Mucosa of descending colon (tissue), 3 donors: ENCODE measurements around the gene SOCS7. TPM values are rescaled to one million over a fixed set of nuclear protein-coding genes. Genes with fewer than 3 reads are reported as not detected.

Experiments
- ATAC-seq: fragments of 200-7000 bp; cut with Tn5 transposase; one replicate; pipeline ENCODE4 v1.9.1; 2020; ENCODE audit warnings: mild to moderate bottlenecking, moderate library complexity
- DNase-seq, 3 donors: peaks; one replicate each; pipeline ENCODE4 v3.0.0-alpha.2; 2020
- H3K36me3 ChIP-seq: fragments of 200-600 bp; one replicate; pipeline ENCODE4 v1.8.0; 2021; ENCODE audit warnings: low read depth, mild to moderate bottlenecking
- H3K4me1 ChIP-seq: fragments of 200-600 bp; one replicate; pipeline ENCODE4 v1.8.0; 2021; ENCODE audit warnings: low read depth, mild to moderate bottlenecking
- H3K4me3 ChIP-seq: fragments of 200-600 bp; one replicate; pipeline ENCODE4 v1.8.0; 2021; ENCODE audit warnings: mild to moderate bottlenecking
- H3K9me3 ChIP-seq: fragments of 200-600 bp; one replicate; pipeline ENCODE4 v1.8.0; 2021; ENCODE audit warnings: mild to moderate bottlenecking
- intact Hi-C, 2 donors: fragments of 100-400 bp; cut with DNase I in 1 of 2; cut with micrococcal nuclease in 1 of 2; formaldehyde crosslinking; loops; one replicate each; pipeline versions ENCODE4 v1.11.0 to v1.11.1; 2022; cut with DNase I, micrococcal nuclease
- total RNA-seq, 3 donors: library from RNA; stranded (reverse); fragmentation: NEBNext Ultra II Directional in 2 of 3; extraction: Animal tissue kit (Norgen Biotek cat#: 25700) in 2 of 3; gene quantifications; one replicate each; pipeline versions ENCODE4 v1.2.1 to v1.2.4, GENCODE V29; 2021 to 2023
- TF ChIP-seq, protein P1 (sequence below): fragments of 200-600 bp; IDR thresholded peaks from one replicate; pipeline ENCODE4 v1.8.0; 2022; ENCODE audit warnings: antibody characterized with exemption, mild to moderate bottlenecking
- donor health status: DM: no; HTN: no; CAD: no; lungs with moderate emphysema.
- donor health status: DM: no; HTN: no; CAD: no.
- donor health status: DM: no; HTN: yes; CAD: no.

Gene SOCS7
- total RNA-seq, 3 donors from 2014 or later, result 11.4 to 26.2 (median 16.1) TPM

DNA sequence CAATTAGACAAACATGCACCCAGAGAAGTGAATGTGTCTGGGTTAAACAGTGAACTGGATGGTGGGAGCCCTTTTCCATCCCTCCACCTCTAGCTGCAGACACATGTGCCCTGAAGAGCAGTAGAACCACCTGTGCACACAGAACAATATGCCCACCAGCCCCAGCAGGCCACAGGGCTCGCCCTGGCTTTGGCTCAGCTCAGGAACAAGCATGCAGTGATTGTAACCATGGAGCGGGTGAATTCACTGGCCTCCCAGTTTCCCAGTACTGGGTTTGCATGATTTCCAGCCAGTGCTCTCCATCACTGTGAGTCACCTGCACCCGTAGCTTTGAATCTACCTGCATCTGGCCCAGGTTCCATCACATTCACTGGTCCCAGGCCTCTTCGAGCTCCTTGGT, 13.1 kb upstream of the SOCS7 start:
- Histone ChIP-seq H3K9me3 (no peaks in the 10 kb centered on the region), H3K4me1 (no peaks in the 10 kb centered on the region), H3K4me3 (no peak overlapping the region), H3K36me3 (no peaks in the 10 kb centered on the region)
- intact Hi-C loops, result no loop called here
- ATAC-seq (no peak), DNase-seq (no peak)
- TF ChIP-seq, protein P1, sequence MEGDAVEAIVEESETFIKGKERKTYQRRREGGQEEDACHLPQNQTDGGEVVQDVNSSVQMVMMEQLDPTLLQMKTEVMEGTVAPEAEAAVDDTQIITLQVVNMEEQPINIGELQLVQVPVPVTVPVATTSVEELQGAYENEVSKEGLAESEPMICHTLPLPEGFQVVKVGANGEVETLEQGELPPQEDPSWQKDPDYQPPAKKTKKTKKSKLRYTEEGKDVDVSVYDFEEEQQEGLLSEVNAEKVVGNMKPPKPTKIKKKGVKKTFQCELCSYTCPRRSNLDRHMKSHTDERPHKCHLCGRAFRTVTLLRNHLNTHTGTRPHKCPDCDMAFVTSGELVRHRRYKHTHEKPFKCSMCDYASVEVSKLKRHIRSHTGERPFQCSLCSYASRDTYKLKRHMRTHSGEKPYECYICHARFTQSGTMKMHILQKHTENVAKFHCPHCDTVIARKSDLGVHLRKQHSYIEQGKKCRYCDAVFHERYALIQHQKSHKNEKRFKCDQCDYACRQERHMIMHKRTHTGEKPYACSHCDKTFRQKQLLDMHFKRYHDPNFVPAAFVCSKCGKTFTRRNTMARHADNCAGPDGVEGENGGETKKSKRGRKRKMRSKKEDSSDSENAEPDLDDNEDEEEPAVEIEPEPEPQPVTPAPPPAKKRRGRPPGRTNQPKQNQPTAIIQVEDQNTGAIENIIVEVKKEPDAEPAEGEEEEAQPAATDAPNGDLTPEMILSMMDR, result no peak

DNA sequence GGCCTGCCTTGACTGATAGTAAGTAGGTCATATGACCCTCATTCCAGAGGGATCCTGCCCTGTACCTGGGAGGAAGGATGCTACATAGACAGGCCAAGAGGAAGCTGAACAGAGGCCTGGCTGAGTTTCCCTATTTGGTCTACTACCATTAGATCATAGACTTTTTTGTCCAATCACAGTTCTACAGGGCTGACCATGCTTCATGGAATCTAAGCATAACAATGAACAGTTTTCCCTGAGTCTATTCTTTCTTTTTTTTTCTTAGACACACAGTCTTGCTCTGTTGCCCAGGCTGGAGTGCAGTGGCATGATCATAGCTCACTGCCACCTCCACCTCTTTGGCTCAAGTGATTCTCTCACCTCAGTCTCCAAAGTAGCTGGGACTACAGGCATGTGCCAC, 11.8 kb upstream of the SOCS7 start:
- Histone ChIP-seq H3K9me3 (no peaks in the 10 kb centered on the region), H3K4me1 (no peaks in the 10 kb centered on the region), H3K4me3 (no peak overlapping the region), H3K36me3 (no peaks in the 10 kb centered on the region)
- intact Hi-C loops, result loop anchor here in 1 of 2 donors (10.0 kb wide), 1 partner anchor 65 kb away; no protein-coding TSS in a partner anchor
- ATAC-seq (no peak), DNase-seq (no peak)
- TF ChIP-seq, protein P1, result no peak

- TF ChIP-seq, protein P1, result no peak
- H3K4me1 ChIP-seq, result no peaks in the 10 kb centered on the region
- ATAC-seq (peak; percentile 50), DNase-seq (peak in 2 of 3 donors; percentile 59 to 64)
- H3K4me3 ChIP-seq, result no peak overlapping the region
- H3K36me3 ChIP-seq, result no peaks in the 10 kb centered on the region
- intact Hi-C loops, result loop anchor here in 1 of 2 donors (10.0 kb wide), 1 partner anchor 64 kb away; no protein-coding TSS in a partner anchor
- no peaks in the 10 kb centered on the region for H3K9me3 ChIP-seq
Measured at GRCh38 chr17:38341035-38341721, 10.5 kb upstream of the SOCS7 start.

DNA sequence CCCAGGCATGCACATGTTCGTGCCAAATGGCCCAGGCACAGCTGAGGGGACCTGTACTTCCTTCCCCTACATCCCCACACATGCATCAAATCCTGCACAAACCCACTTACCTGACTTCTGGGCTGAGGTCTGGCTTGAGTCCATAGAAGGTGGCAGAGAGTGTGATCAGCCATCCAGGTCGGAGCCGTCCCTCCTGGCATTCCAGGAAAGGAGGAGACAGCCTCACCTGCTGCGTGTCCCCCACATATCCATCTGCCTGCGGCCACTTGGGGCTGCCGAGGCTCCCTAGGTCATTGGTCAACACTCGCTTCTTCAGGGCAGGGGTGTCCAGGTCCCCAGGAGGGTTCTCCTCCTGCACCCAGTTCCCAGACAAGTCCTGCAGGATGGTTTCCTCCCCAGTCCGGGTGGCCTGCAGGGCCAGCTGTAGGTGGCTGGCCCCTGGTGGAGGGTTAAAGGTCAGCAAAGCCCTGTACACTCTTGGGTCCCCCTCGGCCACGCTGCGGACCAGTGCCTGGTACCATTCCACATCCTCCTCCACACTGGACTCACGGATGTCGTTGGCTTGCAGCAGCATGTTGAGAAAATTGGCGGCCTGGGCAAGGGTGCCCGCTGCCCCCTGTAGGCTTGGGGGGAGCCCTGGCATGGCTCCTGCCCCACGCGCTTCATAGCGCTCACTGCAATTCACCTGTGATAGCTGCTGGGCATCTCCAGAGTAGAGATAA, 8.6 kb upstream of the SOCS7 start:
- Histone ChIP-seq H3K4me3 (no peak overlapping the region), H3K36me3 (no peaks in the 10 kb centered on the region), H3K4me1 (no peaks in the 10 kb centered on the region), H3K9me3 (no peaks in the 10 kb centered on the region)
- no peak for ATAC-seq
- no peak for DNase-seq
- intact Hi-C loops, result loop anchor here in 1 of 2 donors (10.0 kb wide), 1 partner anchor 62 kb away; no protein-coding TSS in a partner anchor
- TF ChIP-seq, protein P1, result no peak

DNA sequence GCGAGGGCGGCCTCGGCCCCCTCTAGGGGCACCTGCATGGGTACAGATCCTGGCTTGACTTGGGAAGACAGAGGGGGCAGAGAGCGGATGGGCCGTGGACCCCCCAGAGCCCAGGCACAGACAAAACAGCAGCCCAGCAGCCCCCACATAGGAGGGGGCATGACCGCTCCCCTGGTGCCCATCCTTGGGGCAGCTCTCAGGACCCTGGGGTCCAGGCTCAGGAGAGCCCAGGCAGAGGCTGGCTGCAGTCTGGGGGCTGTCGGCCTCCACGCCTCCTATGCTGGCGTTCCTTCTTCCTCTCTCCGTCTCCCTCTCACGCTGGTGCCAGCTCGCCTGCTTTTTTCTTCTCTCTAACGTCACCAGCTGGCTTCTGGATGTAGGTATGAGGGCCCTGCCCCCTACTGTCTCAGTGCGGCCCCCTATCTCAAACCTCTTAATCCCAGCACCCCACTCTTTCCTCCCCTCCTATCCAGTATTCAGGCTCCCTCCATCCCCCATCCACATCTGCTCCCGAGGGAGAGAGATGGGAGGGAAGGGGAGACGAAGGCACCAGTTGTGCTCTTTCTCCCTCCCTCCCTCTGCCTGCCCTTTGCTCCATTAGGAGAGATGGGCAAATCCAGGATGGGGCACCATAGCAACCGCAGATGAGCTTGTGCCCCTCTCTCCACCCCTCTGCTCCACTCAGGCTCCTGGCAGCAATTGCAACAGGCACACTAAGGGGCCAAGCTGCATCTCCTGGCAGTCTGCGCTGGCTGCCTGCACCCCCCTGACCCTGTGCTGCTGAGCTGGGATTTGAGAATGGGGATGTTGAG, 7.8 kb upstream of the SOCS7 start, which contains the start of gene GPR179:
Gene GPR179, minus strand, starts transcription at position 349 of the 812 bp plus-strand sequence. Its CDS starts 167 bp downstream, at position 182.
- intact Hi-C loops, result loop anchor here in 1 of 2 donors (10.0 kb wide), 1 partner anchor 61 kb away; no protein-coding TSS in a partner anchor
- no peaks in the 10 kb centered on the region for H3K9me3 ChIP-seq
- H3K4me1 ChIP-seq, result no peaks in the 10 kb centered on the region
- DNase-seq, result no peak
- H3K4me3 ChIP-seq, result no peak within 1 kb of the TSS
- TF ChIP-seq, protein P1, result no peak
- ATAC-seq, result no peak
- H3K36me3 ChIP-seq, result no peaks in the 10 kb centered on the region
